HG03457 (cell line): ENCODE results near the gene YDJC.
"Not testable (repeated sequence)": the region's sequence is repeated elsewhere in the genome, so short reads cannot be mapped to it uniquely, and the experiment has no call there.

Experiments used
- ATAC-seq: cut with Tn5 transposase; IDR thresholded peaks from one replicate; pipeline ENCODE4 v1.9.1; 2021; ENCODE audit warnings: moderate number of reproducible peaks; ENCODE audit not compliant: unreplicated experiment

Gene YDJC

GRCh38 chr22:21629255-21630149, at the start of gene YDJC:
YDJC (minus strand) TSS chr22:21630022; CDS start chr22:21630014, 8 bp downstream.
- peak; percentile 43 for ATAC-seq

- no peak for ATAC-seq
These were observed 49.6 kb upstream of the YDJC start for GRCh38 chr22:21679383-21679782.

- ATAC-seq, result not testable (repeated sequence)
These were observed 49.0 kb upstream of the YDJC start for GRCh38 chr22:21678842-21679241.

GRCh38 chr22:21677606-21678443, 48.0 kb upstream of the YDJC start:
- no peak for ATAC-seq

- ATAC-seq, result no peak
These were observed 44.9 kb upstream of the YDJC start for GRCh38 chr22:21674638-21675245.

GRCh38 chr22:21673534-21674321, 43.9 kb upstream of the YDJC start:
- ATAC-seq, result no peak

- ATAC-seq, result no peak
These were observed 42.3 kb upstream of the YDJC start for GRCh38 chr22:21672107-21672629.

GRCh38 chr22:21669026-21669425, 39.2 kb upstream of the YDJC start:
- no peak for ATAC-seq

- no peak for ATAC-seq
These were observed 37.0 kb upstream of the YDJC start for GRCh38 chr22:21666786-21667185.

- no peak for ATAC-seq
These were observed 35.4 kb upstream of the YDJC start for GRCh38 chr22:21665047-21665851.

- no peak for ATAC-seq
These were observed 33.9 kb upstream of the YDJC start for GRCh38 chr22:21663738-21664137.

- ATAC-seq, result no peak
These were observed 32.2 kb upstream of the YDJC start for GRCh38 chr22:21661991-21662390.

GRCh38 chr22:21660904-21661303, 31.1 kb upstream of the YDJC start:
- no peak for ATAC-seq

GRCh38 chr22:21659864-21660525, 30.2 kb upstream of the YDJC start:
- ATAC-seq, result no peak

- no peak for ATAC-seq
These were observed 27.7 kb upstream of the YDJC start for GRCh38 chr22:21657360-21658032.

GRCh38 chr22:21657020-21657359, 27.2 kb upstream of the YDJC start:
- no peak for ATAC-seq

- ATAC-seq, result no peak
These were observed 23.0 kb upstream of the YDJC start for GRCh38 chr22:21652547-21653545.
